ENCODE measurements around the gene CCR1. TPM values are rescaled to one million over a fixed set of nuclear protein-coding genes. Genes with fewer than 3 reads are reported as not detected.

Gene CCR1
- total RNA-seq, 1 experiment from 2014 or later, result 0.10 TPM

GRCh38 chr3:46215810-46216414 lies 7.8 kb upstream of the CCR1 start:
- no peak overlapping the region for H3K27ac ChIP-seq (ENCODE audit: low read depth, low read length)
- H2AFZ ChIP-seq (ENCODE audit: low read depth, low read length, poor library complexity, severe bottlenecking), result no peak overlapping the region
- ChIA-PET RAD21 (ENCODE audit: low non-redundant PET in 1 of 2, low total read pairs in 2 of 2, uncharacterized antibody in 2 of 2, unreplicated experiment in 2 of 2) (no interaction called here), POLR2A (no interaction called here), CTCF (interaction anchor here (1.7 kb wide), 1 partner anchor 163 kb away, joined by 8 read pairs; no protein-coding TSS in a partner anchor)
- H3K79me2 ChIP-seq (ENCODE audit: insufficient read depth, low read length), result no peaks in the 10 kb centered on the region
- H3K27me3 ChIP-seq (ENCODE audit: insufficient read depth, low read length), result peaks cover 8% of the 10 kb centered on the region; the same call in 1 of the 2 replicates
- H4K20me1 ChIP-seq (ENCODE audit: insufficient read depth), result no peaks in the 10 kb centered on the region
- no peak overlapping the region for H3K4me2 ChIP-seq (ENCODE audit: low read length)
- no peak for ATAC-seq
- TF ChIP-seq ZFX (IDR thresholded peaks at IDR 0.05), result no peak
- no peak for TF ChIP-seq JUND (IDR thresholded peaks at IDR 0.05)
- no peak for TF ChIP-seq CTCF (IDR thresholded peaks at IDR 0.05 in 2 of 3, conservative IDR thresholded peaks at IDR 0.05 in 1 of 3; ENCODE audit: borderline replicate concordance in 1 of 3, insufficient read depth in 1 of 3, low read depth in 2 of 3, low read length in 2 of 3)
- TF ChIP-seq CEBPB (IDR thresholded peaks at IDR 0.05; ENCODE audit: low read depth), result no peak
- TF ChIP-seq RAD21 (IDR thresholded peaks at IDR 0.05; ENCODE audit: low read depth), result no peak
- TF ChIP-seq ATF3 (IDR thresholded peaks at IDR 0.05), result no peak
- TF ChIP-seq ZNF274 (IDR thresholded peaks at IDR 0.05; ENCODE audit: low read depth, low read length), result no peak
- no peak for TF ChIP-seq MAX (IDR thresholded peaks at IDR 0.05)
- no peak for TF ChIP-seq EZH2phosphoT487 (IDR thresholded peaks at IDR 0.05; ENCODE audit: borderline replicate concordance)
- TF ChIP-seq CBX3 (IDR thresholded peaks at IDR 0.05; ENCODE audit: low read depth), result no peak
- TF ChIP-seq REST (IDR thresholded peaks at IDR 0.05; ENCODE audit: low read depth), result no peak
- TF ChIP-seq POLR2A (IDR thresholded peaks at IDR 0.05; ENCODE audit: borderline replicate concordance, extremely low read depth, insufficient read depth, insufficient read length), result no peak
- TF ChIP-seq ELF1 (IDR thresholded peaks at IDR 0.05; ENCODE audit: borderline replicate concordance, low read depth), result no peak
- no peak for TF ChIP-seq SP1 (IDR thresholded peaks at IDR 0.05; ENCODE audit: low read depth)
- TF ChIP-seq SIN3A (IDR thresholded peaks at IDR 0.05; ENCODE audit: low read depth), result no peak
- TF ChIP-seq SRF (IDR thresholded peaks at IDR 0.05; ENCODE audit: low read depth), result no peak
- TF ChIP-seq FOSL1 (IDR thresholded peaks at IDR 0.05; ENCODE audit: low read depth), result no peak
- no peak for TF ChIP-seq ZBTB33 (IDR thresholded peaks at IDR 0.05; ENCODE audit: extremely low read depth, insufficient replicate concordance, low read length)
- TF ChIP-seq EZH2 (IDR thresholded peaks at IDR 0.05), result no peak
- no peak for TF ChIP-seq TCF7L2 (IDR thresholded peaks at IDR 0.05; ENCODE audit: borderline replicate concordance, extremely low read depth, insufficient read depth, insufficient read length)
- no TSS peak for BruUV-seq (replicated peaks)
- intact Hi-C loops (cut with micrococcal nuclease), result loop anchor here (2.0 to 10.0 kb wide), 2 partner anchors 157 to 281 kb away; no protein-coding TSS in a partner anchor
- H3K36me3 ChIP-seq (ENCODE audit: control insufficient read depth in 1 of 2, insufficient read depth in 2 of 2, low read length in 2 of 2), result no peaks in the 10 kb centered on the region
- H3K9me3 ChIP-seq (ENCODE audit: control insufficient read depth in 1 of 2, insufficient read depth in 1 of 2, low read depth in 1 of 2, low read length in 2 of 2), result no peaks in the 10 kb centered on the region
- no peak for DNase-seq (ENCODE audit: low read depth, low spot score)
- H3K4me3 ChIP-seq (replicated peaks in 1 of 2; ENCODE audit: low read depth in 1 of 2, low read length in 2 of 2), result no peak overlapping the region
- H3K4me1 ChIP-seq (ENCODE audit: control insufficient read depth in 1 of 2, insufficient read depth in 2 of 2, low read length in 2 of 2), result no peaks in the 10 kb centered on the region
- no peaks in the 10 kb centered on the region for H3K9me2 ChIP-seq (ENCODE audit: insufficient read depth)
- no peak overlapping the region for H3K9ac ChIP-seq (ENCODE audit: low read length)

Data from HCT116 (cell line).